ENCODE data around the gene EHF.

GRCh38 chr11:34640050-34640923 is 19.4 kb downstream of the EHF start:
- no peak for TF ChIP-seq CTCF (IDR thresholded peaks at IDR 0.05; ENCODE audit: insufficient read depth, low read depth, low read length)
- TF ChIP-seq EZH2 (IDR thresholded peaks at IDR 0.05; ENCODE audit: insufficient read depth, low read length), result no peak
